ENCODE results near the gene FBLN7. TPM values are rescaled to one million over a fixed set of nuclear protein-coding genes. Genes with fewer than 3 reads are reported as not detected.

Gene FBLN7
- total RNA-seq, 2 experiments from 2014 or later: 0.25 TPM; not detected in 1

GRCh38 chr2:112096098-112096497, 42.1 kb upstream of the FBLN7 start:
- H3K9me2 ChIP-seq (ENCODE audit: insufficient read depth, low read length): no peaks in the 10 kb centered on the region
- TF ChIP-seq EZH2phosphoT487 (IDR thresholded peaks at IDR 0.05; ENCODE audit: borderline replicate concordance, low read depth, low read length): no peak
- TF ChIP-seq, protein P1, sequence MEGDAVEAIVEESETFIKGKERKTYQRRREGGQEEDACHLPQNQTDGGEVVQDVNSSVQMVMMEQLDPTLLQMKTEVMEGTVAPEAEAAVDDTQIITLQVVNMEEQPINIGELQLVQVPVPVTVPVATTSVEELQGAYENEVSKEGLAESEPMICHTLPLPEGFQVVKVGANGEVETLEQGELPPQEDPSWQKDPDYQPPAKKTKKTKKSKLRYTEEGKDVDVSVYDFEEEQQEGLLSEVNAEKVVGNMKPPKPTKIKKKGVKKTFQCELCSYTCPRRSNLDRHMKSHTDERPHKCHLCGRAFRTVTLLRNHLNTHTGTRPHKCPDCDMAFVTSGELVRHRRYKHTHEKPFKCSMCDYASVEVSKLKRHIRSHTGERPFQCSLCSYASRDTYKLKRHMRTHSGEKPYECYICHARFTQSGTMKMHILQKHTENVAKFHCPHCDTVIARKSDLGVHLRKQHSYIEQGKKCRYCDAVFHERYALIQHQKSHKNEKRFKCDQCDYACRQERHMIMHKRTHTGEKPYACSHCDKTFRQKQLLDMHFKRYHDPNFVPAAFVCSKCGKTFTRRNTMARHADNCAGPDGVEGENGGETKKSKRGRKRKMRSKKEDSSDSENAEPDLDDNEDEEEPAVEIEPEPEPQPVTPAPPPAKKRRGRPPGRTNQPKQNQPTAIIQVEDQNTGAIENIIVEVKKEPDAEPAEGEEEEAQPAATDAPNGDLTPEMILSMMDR (conservative IDR thresholded peaks at IDR 0.05; ENCODE audit: low read length): no peak
- peaks cover 63% of the 10 kb centered on the region for H3K36me3 ChIP-seq (ENCODE audit: insufficient read depth, low read length)
- no peak overlapping the region for H2AFZ ChIP-seq (ENCODE audit: low read length)
- H3K4me1 ChIP-seq (ENCODE audit: insufficient read depth, low read length, poor library complexity, severe bottlenecking): no peaks in the 10 kb centered on the region
- no peaks in the 10 kb centered on the region for H3K9me3 ChIP-seq (ENCODE audit: low read length)
- H3K4me3 ChIP-seq (ENCODE audit: low read depth, low read length, poor library complexity, severe bottlenecking): no peak overlapping the region
- H4K20me1 ChIP-seq (ENCODE audit: insufficient read depth, low read length): no peaks in the 10 kb centered on the region
- BruUV-seq (replicated peaks): no TSS peak
- H3K79me2 ChIP-seq (ENCODE audit: insufficient read depth, low read depth, low read length): no peaks in the 10 kb centered on the region
- intact Hi-C loops (cut with micrococcal nuclease; ENCODE audit: unreplicated experiment): no loop called here
- no peak overlapping the region for H3K27ac ChIP-seq (ENCODE audit: low read depth, low read length, poor library complexity, severe bottlenecking)
- CTCF ChIA-PET (ENCODE audit: unreplicated experiment): interaction anchor here (0.8 kb wide), 1 partner anchor 24 kb away, joined by 3 read pairs; no protein-coding TSS in a partner anchor
- no peak overlapping the region for H3K4me2 ChIP-seq (ENCODE audit: low read length)
- DNase-seq (ENCODE audit: low spot score): no peak
- POLR2A ChIA-PET: interaction anchor here (0.6 kb wide), 1 partner anchor 13 kb away, joined by 4 read pairs; no protein-coding TSS in a partner anchor

DNA sequence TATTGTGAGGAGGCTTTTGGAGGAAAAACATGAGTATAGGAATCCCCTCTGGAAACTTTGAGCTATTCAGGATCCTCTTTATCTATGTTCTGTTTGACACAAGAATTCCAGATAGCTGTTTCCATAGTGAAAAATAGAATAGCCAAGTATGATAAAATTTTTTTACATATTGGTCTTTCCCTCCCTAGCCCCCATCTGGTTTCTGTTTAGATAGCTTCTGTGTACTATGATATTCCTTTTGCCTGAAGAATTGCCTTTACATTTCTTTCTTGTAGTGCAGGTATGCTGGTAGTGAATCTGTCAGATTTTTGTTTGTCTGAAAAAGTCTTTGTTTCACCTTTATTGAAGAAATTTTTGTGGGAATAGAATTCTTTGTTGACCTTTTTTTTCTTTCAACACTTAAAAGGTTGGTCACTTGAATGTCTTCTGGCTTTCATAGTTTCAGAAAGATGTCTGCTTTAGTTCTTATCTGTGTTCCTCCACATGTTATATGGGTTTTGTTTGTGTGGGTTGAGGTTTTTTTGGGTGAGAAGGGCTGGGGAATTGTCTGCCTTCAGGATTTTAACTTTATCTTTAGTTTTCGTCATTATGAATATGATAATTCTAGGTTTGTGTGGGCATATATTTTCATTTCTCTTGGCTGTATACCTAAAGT, 29.9 kb upstream of the FBLN7 start:
- BruUV-seq (replicated peaks): no TSS peak
- peaks cover 19% of the 10 kb centered on the region for H3K9me3 ChIP-seq (ENCODE audit: low read length)
- POLR2A ChIA-PET: no interaction called here
- no peaks in the 10 kb centered on the region for H3K9me2 ChIP-seq (ENCODE audit: insufficient read depth, low read length)
- intact Hi-C loops (cut with micrococcal nuclease; ENCODE audit: unreplicated experiment): no loop called here
- H3K27ac ChIP-seq (ENCODE audit: low read depth, low read length, poor library complexity, severe bottlenecking): no peak overlapping the region
- H3K36me3 ChIP-seq (ENCODE audit: insufficient read depth, low read length): peaks cover 89% of the 10 kb centered on the region
- H3K4me3 ChIP-seq (ENCODE audit: low read depth, low read length, poor library complexity, severe bottlenecking): no peak overlapping the region
- no peak overlapping the region for H3K4me2 ChIP-seq (ENCODE audit: low read length)
- H2AFZ ChIP-seq (ENCODE audit: low read length): no peak overlapping the region
- H4K20me1 ChIP-seq (ENCODE audit: insufficient read depth, low read length): no peaks in the 10 kb centered on the region
- CTCF ChIA-PET (ENCODE audit: unreplicated experiment): no interaction called here
- no peaks in the 10 kb centered on the region for H3K79me2 ChIP-seq (ENCODE audit: insufficient read depth, low read depth, low read length)
- H3K4me1 ChIP-seq (ENCODE audit: insufficient read depth, low read length, poor library complexity, severe bottlenecking): no peaks in the 10 kb centered on the region
- no peak for DNase-seq (ENCODE audit: low spot score)
- TF ChIP-seq EZH2phosphoT487 (IDR thresholded peaks at IDR 0.05; ENCODE audit: borderline replicate concordance, low read depth, low read length): no peak
- TF ChIP-seq, protein P1 (conservative IDR thresholded peaks at IDR 0.05; ENCODE audit: low read length): no peak

DNA sequence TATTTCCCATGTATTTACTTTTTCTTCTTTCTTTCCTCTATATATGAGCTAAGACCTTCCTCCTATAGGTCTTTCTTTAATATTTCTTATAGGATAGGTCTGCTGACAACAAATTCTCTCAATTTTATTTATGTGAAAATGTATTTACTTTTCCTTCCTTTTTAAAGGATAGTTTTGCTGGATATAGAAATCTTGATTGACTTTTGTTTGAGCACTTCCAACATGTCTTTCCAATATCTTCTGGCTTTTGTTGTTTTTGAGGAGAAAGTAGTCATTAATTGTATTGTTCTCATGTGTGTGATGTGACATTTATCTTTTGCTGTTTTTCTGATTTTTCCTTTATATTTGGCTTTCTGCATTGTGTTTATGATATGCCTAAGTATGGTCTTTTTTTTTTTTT, 28.9 kb upstream of the FBLN7 start:
- H3K4me3 ChIP-seq (ENCODE audit: low read depth, low read length, poor library complexity, severe bottlenecking): no peak overlapping the region
- CTCF ChIA-PET (ENCODE audit: unreplicated experiment): no interaction called here
- POLR2A ChIA-PET: interaction anchor here (0.5 to 0.7 kb wide), 4 partner anchors 15 to 351 kb away, joined by 3 to 4 read pairs (median 3); no protein-coding TSS in a partner anchor
- TF ChIP-seq, protein P1 (conservative IDR thresholded peaks at IDR 0.05; ENCODE audit: low read length): no peak
- TF ChIP-seq EZH2phosphoT487 (IDR thresholded peaks at IDR 0.05; ENCODE audit: borderline replicate concordance, low read depth, low read length): no peak
- H3K36me3 ChIP-seq (ENCODE audit: insufficient read depth, low read length): peaks cover 80% of the 10 kb centered on the region
- BruUV-seq (replicated peaks): no TSS peak
- no peaks in the 10 kb centered on the region for H3K79me2 ChIP-seq (ENCODE audit: insufficient read depth, low read depth, low read length)
- intact Hi-C loops (cut with micrococcal nuclease; ENCODE audit: unreplicated experiment): no loop called here
- H3K4me2 ChIP-seq (ENCODE audit: low read length): no peak overlapping the region
- no peaks in the 10 kb centered on the region for H3K4me1 ChIP-seq (ENCODE audit: insufficient read depth, low read length, poor library complexity, severe bottlenecking)
- H3K9me2 ChIP-seq (ENCODE audit: insufficient read depth, low read length): no peaks in the 10 kb centered on the region
- no peak overlapping the region for H2AFZ ChIP-seq (ENCODE audit: low read length)
- H3K27ac ChIP-seq (ENCODE audit: low read depth, low read length, poor library complexity, severe bottlenecking): no peak overlapping the region
- H4K20me1 ChIP-seq (ENCODE audit: insufficient read depth, low read length): no peaks in the 10 kb centered on the region
- no peak for DNase-seq (ENCODE audit: low spot score)
- H3K9me3 ChIP-seq (ENCODE audit: low read length): peaks cover 19% of the 10 kb centered on the region
